HG03432 (cell line): Measurements from ENCODE around the gene NFS1.
A peak's percentile ranks its signal among the peaks of the same experiment; 100 is the strongest.
"Not testable (repeated sequence)": the region's sequence is repeated elsewhere in the genome, so short reads cannot be mapped to it uniquely, and the experiment has no call there.

Experiments used
- ATAC-seq: cut with Tn5 transposase; IDR thresholded peaks from one replicate; pipeline ENCODE4 v1.9.1; 2021; ENCODE audit warnings: mild to moderate bottlenecking, moderate library complexity; ENCODE audit not compliant: unreplicated experiment

Gene NFS1

GRCh38 chr20:35699127-35699956, at the start of gene NFS1, which contains the start of gene ROMO1:
Gene NFS1, minus strand, starts transcription at chr20:35699352. Its CDS starts 64 bp downstream, at chr20:35699288.
Gene ROMO1, plus strand, starts transcription at chr20:35699405. Its CDS starts 228 bp downstream, at chr20:35699633.
- ATAC-seq = peak; percentile 81

GRCh38 chr20:35744492-35744841, 45.3 kb upstream of the NFS1 start:
- not testable (repeated sequence) for ATAC-seq

- no peak for ATAC-seq
Observed at GRCh38 chr20:35743693-35744491, 44.7 kb upstream of the NFS1 start.

GRCh38 chr20:35742741-35743523, 43.8 kb upstream of the NFS1 start:
- peak; percentile 24 for ATAC-seq

GRCh38 chr20:35741892-35742740, 43.0 kb upstream of the NFS1 start, which contains the start of gene RBM39:
Gene RBM39, minus strand, starts transcription at chr20:35742260. Its CDS starts 1,386 bp downstream, at chr20:35740874.
- ATAC-seq = peak; percentile 86

- ATAC-seq = no peak
Observed at GRCh38 chr20:35739294-35740163, 40.4 kb upstream of the NFS1 start.

- no peak for ATAC-seq
Observed at GRCh38 chr20:35738410-35739179, 39.4 kb upstream of the NFS1 start.

GRCh38 chr20:35737865-35738333, 38.7 kb upstream of the NFS1 start:
- no peak for ATAC-seq

GRCh38 chr20:35735826-35736470, 36.8 kb upstream of the NFS1 start:
- no peak for ATAC-seq

- ATAC-seq = no peak
Observed at GRCh38 chr20:35734777-35735649, 35.9 kb upstream of the NFS1 start.

- ATAC-seq = no peak
Observed at GRCh38 chr20:35734374-35734773, 35.2 kb upstream of the NFS1 start.

- ATAC-seq = no peak
Observed at GRCh38 chr20:35732644-35732982, 33.5 kb upstream of the NFS1 start.

GRCh38 chr20:35731862-35732643, 32.9 kb upstream of the NFS1 start:
- ATAC-seq = no peak

- no peak for ATAC-seq
Observed at GRCh38 chr20:35731469-35731788, 32.3 kb upstream of the NFS1 start.

- ATAC-seq = no peak
Observed at GRCh38 chr20:35730583-35731468, 31.7 kb upstream of the NFS1 start.
